Measurements from ENCODE around the gene CACNB4.

DNA sequence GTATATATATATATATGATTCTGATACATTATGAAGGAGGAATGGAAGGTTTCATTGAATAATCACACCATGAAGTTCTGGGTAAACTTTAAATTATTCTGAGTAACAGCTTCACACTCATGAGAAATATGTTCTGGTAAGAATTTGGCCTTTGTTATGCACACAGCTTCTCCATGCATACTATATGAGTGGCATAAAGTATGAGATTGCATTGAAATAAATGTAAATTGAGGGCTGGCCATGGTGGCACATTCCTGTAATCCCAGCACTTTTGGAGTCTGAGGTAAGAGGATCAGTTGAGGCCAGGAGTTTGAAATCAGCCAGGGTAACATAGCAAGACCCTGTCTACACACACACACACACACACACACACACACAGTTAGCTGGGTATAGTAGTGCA, 220.6 kb downstream of the CACNB4 start:
- TF ChIP-seq POLR2A (IDR thresholded peaks at IDR 0.05), result no peak
- TF ChIP-seq, protein P1, sequence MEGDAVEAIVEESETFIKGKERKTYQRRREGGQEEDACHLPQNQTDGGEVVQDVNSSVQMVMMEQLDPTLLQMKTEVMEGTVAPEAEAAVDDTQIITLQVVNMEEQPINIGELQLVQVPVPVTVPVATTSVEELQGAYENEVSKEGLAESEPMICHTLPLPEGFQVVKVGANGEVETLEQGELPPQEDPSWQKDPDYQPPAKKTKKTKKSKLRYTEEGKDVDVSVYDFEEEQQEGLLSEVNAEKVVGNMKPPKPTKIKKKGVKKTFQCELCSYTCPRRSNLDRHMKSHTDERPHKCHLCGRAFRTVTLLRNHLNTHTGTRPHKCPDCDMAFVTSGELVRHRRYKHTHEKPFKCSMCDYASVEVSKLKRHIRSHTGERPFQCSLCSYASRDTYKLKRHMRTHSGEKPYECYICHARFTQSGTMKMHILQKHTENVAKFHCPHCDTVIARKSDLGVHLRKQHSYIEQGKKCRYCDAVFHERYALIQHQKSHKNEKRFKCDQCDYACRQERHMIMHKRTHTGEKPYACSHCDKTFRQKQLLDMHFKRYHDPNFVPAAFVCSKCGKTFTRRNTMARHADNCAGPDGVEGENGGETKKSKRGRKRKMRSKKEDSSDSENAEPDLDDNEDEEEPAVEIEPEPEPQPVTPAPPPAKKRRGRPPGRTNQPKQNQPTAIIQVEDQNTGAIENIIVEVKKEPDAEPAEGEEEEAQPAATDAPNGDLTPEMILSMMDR (IDR thresholded peaks at IDR 0.05), result no peak
